GM12878 (cell line): ENCODE data around the gene NLGN1. TPM values are rescaled to one million over a fixed set of nuclear protein-coding genes. Genes with fewer than 3 reads are reported as not detected.

Experiments
- ATAC-seq: fragments of 200-7000 bp; cut with Tn5 transposase; 3 replicates; pipeline ENCODE4 v1.9.1; 2020; ENCODE audit warnings: mild to moderate bottlenecking, moderate library complexity
- BruUV-seq: library from RNA; stranded (reverse); fragments of 400-500 nt; replicated peaks from 2 replicates; lab custom pipeline; 2021; lab: Mats Ljungman, UMichigan
- CTCF ChIA-PET: fragments of 300-600 bp; sonication (Branson Sonifier 250); formaldehyde crosslinking; extraction: SDS; loops from one replicate; lab custom pipeline; 2021; ENCODE audit warnings: inconsistent platforms; lab: Yijun Ruan, JAX
- POLR2A ChIA-PET: fragments of 350-600 bp; formaldehyde crosslinking; extraction: SDS; loops from one replicate; lab custom pipeline; 2021; ENCODE audit warnings: inconsistent platforms; lab: Charles Lee
- RAD21 ChIA-PET: fragments of 300-600 bp; sonication (Branson Sonifier 250); formaldehyde crosslinking; loops from one replicate; lab custom pipeline; 2023; ENCODE audit warnings: antibody characterized with exemption; ENCODE audit not compliant: unreplicated experiment; lab: Charles Lee
- SMC1A ChIA-PET: fragments of 300-600 bp; sonication (Branson Sonifier 250); formaldehyde crosslinking; loops from one replicate; lab custom pipeline; 2023; ENCODE audit not compliant: unreplicated experiment, uncharacterized antibody; lab: Charles Lee
- DNase-seq: peaks from one replicate; pipeline ENCODE4 v3.0.0-alpha.2; 2011; ENCODE audit warnings: low read depth, low spot score
- FAIRE-seq: peaks from 3 replicates; lab custom pipeline; 2011; peaks lifted over from hg19 to GRCh38; lab: Jason Lieb, UNC
- H2AFZ ChIP-seq: 2 replicates; pipeline ENCODE4 v1.6.0; 2011; ENCODE audit warnings: low read depth, low read length, control low read depth; ENCODE audit not compliant: control insufficient read depth
- H3K27ac ChIP-seq: 2 replicates; pipeline ENCODE4 v1.5.1; 2011; ENCODE audit warnings: control low read depth; ENCODE audit not compliant: control insufficient read depth, insufficient read depth
- H3K27me3 ChIP-seq, 2 experiments: replicated peaks in 1 of 2; 2 replicates each; pipeline versions ENCODE4 v1.6.0 to v1.6.1; 2011; ENCODE audit warnings: low read length in 1 of 2; ENCODE audit not compliant: control insufficient read depth in 2 of 2, insufficient read depth in 2 of 2
- H3K36me3 ChIP-seq, 2 experiments: 2 replicates each; pipeline ENCODE4 v1.5.1; 2011; ENCODE audit warnings: low read length in 1 of 2; ENCODE audit not compliant: control insufficient read depth in 2 of 2, insufficient read depth in 2 of 2
- H3K4me1 ChIP-seq: 2 replicates; pipeline ENCODE4 v1.6.1; 2011; ENCODE audit warnings: mild to moderate bottlenecking, low read length, moderate library complexity, mixed read lengths; ENCODE audit not compliant: control insufficient read depth, insufficient read depth
- H3K4me2 ChIP-seq: 2 replicates; pipeline ENCODE4 v1.6.0; 2011; ENCODE audit warnings: control low read depth; ENCODE audit not compliant: control insufficient read depth, insufficient read depth
- H3K4me3 ChIP-seq: fragments of 200-600 bp; sonication (generic); 2 replicates; pipeline ENCODE4 v1.5.1; 2016
- H3K79me2 ChIP-seq: 2 replicates; pipeline ENCODE4 v1.6.0; 2011; ENCODE audit warnings: low read length; ENCODE audit not compliant: control insufficient read depth, insufficient read depth
- H3K9ac ChIP-seq: 2 replicates; pipeline ENCODE4 v1.8.0; 2011; ENCODE audit warnings: low read length, control low read depth, mixed read lengths; ENCODE audit not compliant: control insufficient read depth, insufficient read depth
- H3K9me3 ChIP-seq: replicated peaks from 3 replicates; pipeline ENCODE4 v1.5.1; 2011; ENCODE audit warnings: mild to moderate bottlenecking, low read length; ENCODE audit not compliant: control insufficient read depth, insufficient read depth
- H4K20me1 ChIP-seq: 2 replicates; pipeline ENCODE4 v1.6.0; 2011; ENCODE audit not compliant: control insufficient read depth, insufficient read depth
- CEBPB ChIP-seq, 2 experiments: fragments of 150-350 bp in 1 of 2; IDR thresholded peaks; 2 replicates each; pipeline ENCODE4 v1.6.1; 2012 to 2014; ENCODE audit warnings: low read depth in 2 of 2, low read length in 2 of 2, borderline replicate concordance in 1 of 2, inconsistent platforms in 1 of 2
- E4F1 ChIP-seq: fragments of 450-650 bp; IDR thresholded peaks from 2 replicates; pipeline ENCODE4 v1.6.1; 2018; ENCODE audit warnings: borderline replicate concordance, mild to moderate bottlenecking; ENCODE audit not compliant: partially characterized antibody
- ESRRA ChIP-seq: IDR thresholded peaks from 2 replicates; pipeline ENCODE4 v1.6.1; 2012; ENCODE audit warnings: mild to moderate bottlenecking, low read length, improper control_type of control experiment
- WRNIP1 ChIP-seq: IDR thresholded peaks from 2 replicates; pipeline ENCODE4 v1.6.1; 2011; ENCODE audit warnings: low read depth, low read length, improper control_type of control experiment, borderline replicate concordance
- in situ Hi-C: fragments of 300-500 bp; cut with MboI; formaldehyde crosslinking; loops from 9 replicates; pipeline ENCODE4 v1.14.3; 2018; ENCODE audit warnings: mixed read lengths
- intact Hi-C: fragments of 100-400 bp; cut with micrococcal nuclease; formaldehyde crosslinking; loops from one replicate; pipeline ENCODE4 v1.14.2; 2022; ENCODE audit not compliant: unreplicated experiment
- polyA plus RNA-seq, 11 experiments: library from polyadenylated mRNA; depleted of rRNA in 4 of 11; unstranded in 6 of 11; stranded (reverse) in 5 of 11; fragments of >200 nt; fragmentation: Nextera tagmentation in 4 of 11; fragmentation: Illumina TruSeq in 1 of 11; extraction: Ambion mirVana in 4 of 11; extraction: Trizol in 1 of 11; gene quantifications; 1 replicate in 1 of 11; 2 replicates in 10 of 11; pipeline versions ENCODE4 v1.2.1 to v1.2.3, GENCODE V29; 2011 to 2016; ENCODE audit warnings: inconsistent platforms in 2 of 11, missing spikeins in 2 of 11, low read depth in 1 of 11
- total RNA-seq, 4 experiments: library from RNA; depleted of rRNA in 3 of 4; stranded (reverse); fragments of >200 nt in 3 of 4; fragmentation: Illumina TruSeq in 1 of 4; extraction: Trizol in 1 of 4; gene quantifications; 2 replicates each; pipeline versions ENCODE4 v1.2.1 to v1.2.3, GENCODE V29; 2013 to 2021

Gene NLGN1
- total and polyA plus RNA-seq, 10 of the 15 experiments (the other 5 are each of a cell fraction or from before 2014, with no cell fraction given) = not detected

GRCh38 chr3:174329321-174329720 is 931.8 kb downstream of the NLGN1 start (continued):
- TF ChIP-seq E4F1 (no peak), ESRRA (no peak)

GRCh38 chr3:174330303-174330702 is 932.8 kb downstream of the NLGN1 start:
- in situ Hi-C loops (no loop called here), intact Hi-C loops (no loop called here)

More at GRCh38 chr3:174330303-174330702, 932.8 kb downstream of the NLGN1 start:
- no peaks in the 10 kb centered on the region for H3K36me3 ChIP-seq
- H3K4me1 ChIP-seq = no peaks in the 10 kb centered on the region
- DNase-seq = no peak
- H3K9me3 ChIP-seq = no peaks in the 10 kb centered on the region
- H3K4me3 ChIP-seq = no peak overlapping the region
- no peak overlapping the region for H2AFZ ChIP-seq
- CTCF ChIA-PET = no interaction called here
- H3K9ac ChIP-seq = no peak overlapping the region
- POLR2A ChIA-PET = no interaction called here
- H3K27ac ChIP-seq = no peak overlapping the region
- no TSS peak for BruUV-seq
- no peak for FAIRE-seq
- no peak for ATAC-seq
- TF ChIP-seq CEBPB (IDR thresholded peaks at IDR 0.05; ENCODE audit: borderline replicate concordance in 1 of 2, low read depth in 2 of 2, low read length in 2 of 2) = no peak
- TF ChIP-seq WRNIP1 = no peak
- RAD21 ChIA-PET = no interaction called here
- H3K4me2 ChIP-seq = no peak overlapping the region
- no peaks in the 10 kb centered on the region for H4K20me1 ChIP-seq
- H3K79me2 ChIP-seq = no peaks in the 10 kb centered on the region
- SMC1A ChIA-PET = interaction anchor here (0.9 kb wide), 1 partner anchor 27 kb away, joined by 3 read pairs; no protein-coding TSS in a partner anchor
- no peaks in the 10 kb centered on the region for H3K27me3 ChIP-seq
